Stimulated activated naive CD4-positive, alpha-beta T cell (primary cell): Measurements from ENCODE around the gene ACAD11.
"Not testable (repeated sequence)": the region's sequence is repeated elsewhere in the genome, so short reads cannot be mapped to it uniquely, and the experiment has no call there.

ENCODE experiments used
- DNase-seq, 6 experiments: peaks; one replicate each; lab custom pipeline; 2025; lab: John Stamatoyannopoulos, UW

ACAD11 gene

GRCh38 chr3:132645058-132645457 is 14.6 kb downstream of the ACAD11 start:
- DNase-seq, result peak in 2 of 6 experiments; percentile 1 to 2

GRCh38 chr3:132643366-132643765 is 16.2 kb downstream of the ACAD11 start:
- DNase-seq, result no peak

GRCh38 chr3:132642539-132642847 is 17.1 kb downstream of the ACAD11 start:
- no peak for DNase-seq

DNA sequence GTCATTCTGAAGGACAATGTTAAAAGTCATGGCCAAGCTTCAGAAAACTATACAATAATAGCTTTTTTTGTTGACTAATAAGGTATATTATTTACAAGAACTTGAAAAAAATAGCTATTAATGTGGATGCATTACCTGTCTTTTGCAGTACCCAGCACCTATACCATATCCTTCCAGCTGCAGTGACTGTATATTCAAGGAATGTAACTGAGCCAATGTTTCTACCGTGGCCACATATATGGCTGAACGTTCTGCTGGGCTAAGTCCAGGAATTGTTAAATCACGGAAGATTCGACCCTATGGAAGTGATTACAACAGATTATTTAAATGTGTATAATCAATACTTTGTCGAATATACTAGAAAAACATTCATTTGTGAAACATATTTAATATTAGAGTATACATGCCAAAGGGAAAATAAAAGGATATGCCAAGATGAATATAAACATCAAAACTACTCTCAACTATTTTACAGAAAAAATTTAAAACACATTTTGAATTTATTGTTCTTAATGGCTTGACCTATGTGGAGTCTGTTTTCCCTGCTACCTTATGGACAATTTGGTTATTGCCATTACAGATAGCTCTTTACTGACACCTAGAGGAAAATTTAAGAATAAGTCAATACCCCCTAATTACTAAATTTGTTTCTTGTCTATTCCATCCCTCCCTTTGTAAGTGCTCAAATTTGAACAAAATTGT is 17.6 kb downstream of the ACAD11 start:
- DNase-seq, result peak in 3 of 6 experiments; percentile 16 to 49 (median 29)

- not testable (repeated sequence) for DNase-seq
Observed at GRCh38 chr3:132641427-132641826, 18.2 kb downstream of the ACAD11 start.

- no peak for DNase-seq
Observed at GRCh38 chr3:132638706-132639105, 20.9 kb downstream of the ACAD11 start.

- DNase-seq, result no peak
Observed at GRCh38 chr3:132637590-132637989, 22.0 kb downstream of the ACAD11 start.

DNA sequence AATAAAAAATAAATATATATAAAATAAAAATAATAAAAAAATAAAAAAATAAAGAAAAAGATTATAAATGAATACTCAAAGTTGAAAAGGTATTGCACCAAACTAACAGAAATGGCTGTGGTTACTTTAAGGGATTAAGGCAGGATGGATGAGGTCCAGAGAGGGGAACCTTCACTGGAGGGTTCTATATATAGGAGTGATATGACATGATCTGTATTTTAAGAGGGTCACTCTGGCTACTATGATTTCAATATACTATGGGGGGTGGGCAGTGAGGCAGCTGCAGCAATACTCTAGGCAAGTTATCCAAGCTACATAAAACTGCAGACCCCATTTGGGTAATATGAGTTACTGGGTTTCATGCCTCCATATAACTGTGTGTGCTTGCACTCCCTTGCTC is 24.6 kb downstream of the ACAD11 start:
- DNase-seq, result no peak

GRCh38 chr3:132630612-132631011 is 29.0 kb downstream of the ACAD11 start:
- no peak for DNase-seq

DNA sequence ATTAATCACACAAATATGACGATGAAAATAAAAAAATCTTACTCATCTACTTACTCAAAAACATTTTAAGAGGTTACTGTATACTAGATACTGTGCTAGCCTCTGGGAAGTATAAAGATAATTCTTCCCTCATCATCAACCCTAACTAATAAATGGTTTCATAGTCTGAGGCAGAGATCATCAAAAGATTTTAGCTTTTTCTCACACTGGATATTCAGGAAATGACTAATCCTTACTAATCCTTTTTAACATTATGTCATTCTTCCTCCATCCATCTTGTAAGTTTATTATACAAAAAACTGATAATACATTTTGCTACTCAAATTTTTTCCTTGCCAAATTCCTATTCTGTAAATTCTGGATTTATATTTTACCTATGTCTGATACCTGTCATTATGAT is 29.7 kb downstream of the ACAD11 start:
- DNase-seq, result no peak

DNA sequence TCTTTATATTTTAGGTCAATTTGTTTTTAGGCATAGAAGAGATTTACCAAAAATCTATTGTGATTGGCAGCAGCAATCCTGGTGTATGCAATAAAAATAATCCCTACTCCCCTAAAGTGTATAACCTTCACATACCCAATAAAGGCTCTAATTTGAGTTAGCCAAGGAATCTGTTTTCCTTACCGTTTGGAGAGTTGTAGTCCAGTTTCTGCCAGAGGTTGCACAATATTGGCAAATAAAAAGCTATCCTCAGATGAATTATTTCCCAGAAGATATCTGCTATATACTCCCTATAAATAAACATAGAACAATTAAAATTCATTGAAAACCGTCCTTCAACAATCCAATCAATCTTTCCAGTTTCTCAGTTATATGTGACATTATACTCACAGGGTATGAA is 31.5 kb downstream of the ACAD11 start:
- DNase-seq, result no peak

DNA sequence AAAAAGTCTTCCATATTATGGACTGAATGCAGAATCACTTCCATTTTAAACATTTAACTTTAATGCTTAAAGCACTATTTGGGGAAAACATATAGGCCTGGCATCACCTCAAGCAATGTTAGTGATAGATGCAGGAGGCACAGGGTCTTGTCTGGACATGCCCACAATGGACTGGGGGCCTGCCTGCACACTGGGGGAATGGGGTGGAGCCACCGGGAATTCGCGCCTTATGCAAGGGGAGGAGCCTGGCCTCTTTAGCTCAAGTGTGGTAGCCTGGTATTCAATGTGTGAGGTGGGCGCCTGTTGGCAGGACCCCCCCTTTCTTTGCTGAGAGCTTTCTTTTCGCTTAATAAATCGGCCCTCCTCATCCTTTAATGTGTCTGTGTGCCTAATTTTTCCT is 32.7 kb downstream of the ACAD11 start:
- no peak for DNase-seq

- DNase-seq, result no peak
Observed at GRCh38 chr3:132625613-132626012, 34.0 kb downstream of the ACAD11 start.

- no peak for DNase-seq
Observed at GRCh38 chr3:132624790-132625189, 34.8 kb downstream of the ACAD11 start.

DNA sequence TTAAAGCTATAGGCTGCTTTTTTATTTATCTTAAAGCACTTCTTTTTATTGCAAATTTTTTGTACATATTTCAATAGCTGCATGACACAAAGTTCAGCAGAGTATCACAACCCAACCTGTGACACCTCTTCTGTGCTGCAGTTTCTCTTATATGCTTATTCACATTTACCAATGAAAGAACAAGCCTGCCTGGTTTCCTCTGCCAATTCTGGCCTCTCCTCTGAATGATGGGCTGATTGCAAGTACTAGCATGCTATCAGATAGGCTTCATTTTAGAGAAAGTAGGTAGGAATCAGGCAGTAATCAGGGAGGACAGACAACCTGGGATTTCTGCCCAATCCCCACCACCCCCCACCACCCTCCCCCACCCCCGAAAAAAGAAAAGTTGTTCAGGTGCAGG is 36.0 kb downstream of the ACAD11 start:
- DNase-seq, result no peak

DNA sequence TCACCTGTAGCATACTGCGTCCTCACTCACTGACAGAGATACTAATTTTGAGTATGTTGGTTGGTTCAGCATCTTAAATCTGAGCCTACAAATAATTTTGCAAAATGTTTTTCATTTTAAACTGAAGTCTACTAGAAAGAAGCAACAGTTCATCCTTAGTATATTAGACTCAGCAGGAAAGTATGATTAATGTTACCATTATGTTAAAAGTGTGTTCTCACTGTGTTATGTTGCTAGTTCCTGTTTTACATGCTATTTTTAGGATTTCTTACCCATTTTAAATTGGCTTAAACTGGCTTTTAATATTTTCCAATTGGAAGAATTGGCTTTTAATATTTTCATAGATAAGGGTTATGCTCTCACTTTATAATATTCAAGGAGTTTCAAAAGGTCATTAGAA is 36.8 kb downstream of the ACAD11 start:
- no peak for DNase-seq

- DNase-seq, result no peak
Observed at GRCh38 chr3:132622148-132622547, 37.5 kb downstream of the ACAD11 start.

DNA sequence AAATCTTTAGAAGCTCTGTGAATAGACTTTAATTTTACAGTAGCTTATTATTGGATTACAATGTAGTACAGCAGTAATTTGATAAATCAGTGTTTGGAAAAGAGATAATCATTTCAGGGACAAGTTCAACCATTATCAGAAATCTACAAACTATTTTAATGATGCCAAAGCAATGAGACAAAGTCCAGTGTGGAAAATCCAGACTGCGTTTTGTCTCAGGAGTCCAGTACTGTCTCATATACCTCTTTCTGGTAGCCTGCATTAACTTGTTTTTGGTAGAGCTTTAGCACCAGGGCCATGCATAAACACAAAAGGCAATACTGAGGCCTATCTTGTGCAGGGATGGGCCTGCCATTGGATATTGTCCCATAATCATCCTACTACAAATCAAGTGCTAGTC is 42.8 kb downstream of the ACAD11 start:
- DNase-seq, result no peak

DNA sequence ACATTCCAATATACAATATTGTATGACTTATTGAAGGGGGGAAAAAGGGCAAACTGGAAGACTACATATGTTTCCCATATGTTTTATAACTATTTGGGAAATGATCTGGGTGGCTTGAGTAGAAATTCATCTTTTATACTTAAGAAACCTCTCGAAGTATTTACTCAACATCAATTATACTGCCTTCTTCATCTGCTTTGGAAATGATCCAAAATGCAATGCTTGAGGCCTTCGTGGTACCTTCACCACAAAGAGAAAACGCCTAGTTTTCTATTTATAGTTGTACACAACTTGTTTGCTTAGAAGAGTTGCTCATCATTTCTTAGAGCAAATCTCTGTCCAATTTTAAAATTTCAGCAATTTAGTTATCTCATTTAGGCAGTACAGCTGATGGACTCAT is 43.7 kb downstream of the ACAD11 start:
- DNase-seq, result no peak

GRCh38 chr3:132615301-132615700 is 44.3 kb downstream of the ACAD11 start:
- DNase-seq, result not testable (repeated sequence)

GRCh38 chr3:132606620-132607019 is 53.0 kb downstream of the ACAD11 start:
- DNase-seq, result not testable (repeated sequence)

GRCh38 chr3:132606085-132606484 is 53.5 kb downstream of the ACAD11 start:
- DNase-seq, result no peak

DNA sequence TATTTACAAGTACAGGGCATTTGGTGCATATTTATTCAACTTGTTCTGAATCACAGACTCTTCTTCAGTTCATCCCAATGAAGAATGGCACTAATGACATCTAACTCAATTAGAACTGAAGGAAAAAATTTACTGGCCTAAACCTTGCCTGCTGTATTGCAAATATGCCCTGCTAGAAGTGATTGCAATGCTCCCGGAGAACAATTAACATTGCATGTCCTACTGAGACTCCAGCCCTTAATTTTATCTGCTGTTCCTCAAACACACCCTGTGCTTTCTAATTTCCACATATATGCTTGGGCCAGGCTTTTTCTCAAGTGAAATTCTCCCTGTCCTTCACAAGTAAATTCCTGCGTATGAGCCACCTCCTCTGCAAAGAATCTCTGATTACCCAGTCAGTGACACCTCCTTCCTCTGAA is 54.2 kb downstream of the ACAD11 start:
- no peak for DNase-seq

GRCh38 chr3:132600614-132601013 is 59.0 kb downstream of the ACAD11 start:
- DNase-seq, result not testable (repeated sequence)
